Fibroblast of pulmonary artery (primary cell): ENCODE measurements around the gene BCAN.
A peak's percentile ranks its signal among the peaks of the same experiment; 100 is the strongest.

Source experiments
- DNase-seq: peaks from one replicate; pipeline ENCODE4 v3.0.0-alpha.2; 2010; ENCODE audit warnings: low read depth
- H3K4me3 ChIP-seq: replicated peaks from 2 replicates; pipeline ENCODE4 v1.5.1; 2011; ENCODE audit warnings: low read depth, mild to moderate bottlenecking, control low read depth, low read length, moderate library complexity
- TF ChIP-seq, protein P1 (sequence below): IDR thresholded peaks from 2 replicates; pipeline ENCODE4 v1.5.1; 2011; ENCODE audit warnings: mild to moderate bottlenecking, control low read depth, low read length, inconsistent platforms; ENCODE audit errors: missing control alignments

Gene BCAN

GRCh38 chr1:156673387-156674121, 31.6 kb downstream of the BCAN start:
- H3K4me3 ChIP-seq = no peak overlapping the region
- TF ChIP-seq, protein P1, sequence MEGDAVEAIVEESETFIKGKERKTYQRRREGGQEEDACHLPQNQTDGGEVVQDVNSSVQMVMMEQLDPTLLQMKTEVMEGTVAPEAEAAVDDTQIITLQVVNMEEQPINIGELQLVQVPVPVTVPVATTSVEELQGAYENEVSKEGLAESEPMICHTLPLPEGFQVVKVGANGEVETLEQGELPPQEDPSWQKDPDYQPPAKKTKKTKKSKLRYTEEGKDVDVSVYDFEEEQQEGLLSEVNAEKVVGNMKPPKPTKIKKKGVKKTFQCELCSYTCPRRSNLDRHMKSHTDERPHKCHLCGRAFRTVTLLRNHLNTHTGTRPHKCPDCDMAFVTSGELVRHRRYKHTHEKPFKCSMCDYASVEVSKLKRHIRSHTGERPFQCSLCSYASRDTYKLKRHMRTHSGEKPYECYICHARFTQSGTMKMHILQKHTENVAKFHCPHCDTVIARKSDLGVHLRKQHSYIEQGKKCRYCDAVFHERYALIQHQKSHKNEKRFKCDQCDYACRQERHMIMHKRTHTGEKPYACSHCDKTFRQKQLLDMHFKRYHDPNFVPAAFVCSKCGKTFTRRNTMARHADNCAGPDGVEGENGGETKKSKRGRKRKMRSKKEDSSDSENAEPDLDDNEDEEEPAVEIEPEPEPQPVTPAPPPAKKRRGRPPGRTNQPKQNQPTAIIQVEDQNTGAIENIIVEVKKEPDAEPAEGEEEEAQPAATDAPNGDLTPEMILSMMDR = no peak
- no peak for DNase-seq

DNA sequence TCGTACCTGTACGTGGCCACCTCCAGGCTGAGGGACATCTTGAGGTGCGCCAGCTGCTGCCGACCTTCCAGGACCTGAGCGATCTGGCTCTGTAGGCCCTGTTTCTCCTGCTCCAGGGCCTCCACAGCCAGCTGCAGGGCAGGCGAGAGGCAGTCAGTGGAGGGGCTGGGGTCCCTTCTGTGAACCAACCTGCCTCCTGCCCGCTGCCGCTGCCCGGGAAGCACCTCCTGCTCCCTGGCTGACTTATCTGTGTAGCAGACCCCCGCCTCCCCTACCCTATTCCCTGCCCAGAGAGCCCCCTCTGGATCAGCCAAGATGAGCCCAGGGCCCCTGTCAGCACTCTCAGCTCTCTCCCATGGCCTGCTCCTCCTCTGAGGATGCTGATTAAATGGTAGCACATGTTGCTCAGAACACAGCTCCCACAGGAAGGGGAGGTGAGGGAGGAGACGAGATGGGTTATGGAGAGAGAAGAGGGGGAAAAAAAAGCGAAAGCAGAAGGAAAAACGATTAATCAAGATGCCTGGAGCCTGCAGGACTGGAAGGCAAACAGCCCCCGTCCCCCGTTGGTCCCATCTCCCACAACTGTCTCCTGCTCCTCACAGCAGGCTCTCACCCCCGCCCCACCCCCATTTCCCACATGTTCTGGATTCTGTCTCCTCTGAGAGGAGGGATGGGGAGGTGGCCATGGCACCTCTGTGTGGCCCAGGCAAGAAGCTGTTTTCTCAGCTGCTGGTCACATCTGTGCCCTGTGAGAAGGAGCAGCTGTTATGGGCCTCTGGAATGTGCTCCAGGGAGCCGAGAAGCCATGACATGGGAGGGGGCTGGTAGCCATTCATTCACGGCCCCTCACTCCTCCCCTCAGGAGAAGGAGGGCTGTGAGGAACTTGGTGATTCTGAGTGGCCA, 33.5 kb downstream of the BCAN start:
- peak; percentile 49 for DNase-seq
- peak overlapping the region; percentile 40 for H3K4me3 ChIP-seq
- TF ChIP-seq, protein P1 = no peak

DNA sequence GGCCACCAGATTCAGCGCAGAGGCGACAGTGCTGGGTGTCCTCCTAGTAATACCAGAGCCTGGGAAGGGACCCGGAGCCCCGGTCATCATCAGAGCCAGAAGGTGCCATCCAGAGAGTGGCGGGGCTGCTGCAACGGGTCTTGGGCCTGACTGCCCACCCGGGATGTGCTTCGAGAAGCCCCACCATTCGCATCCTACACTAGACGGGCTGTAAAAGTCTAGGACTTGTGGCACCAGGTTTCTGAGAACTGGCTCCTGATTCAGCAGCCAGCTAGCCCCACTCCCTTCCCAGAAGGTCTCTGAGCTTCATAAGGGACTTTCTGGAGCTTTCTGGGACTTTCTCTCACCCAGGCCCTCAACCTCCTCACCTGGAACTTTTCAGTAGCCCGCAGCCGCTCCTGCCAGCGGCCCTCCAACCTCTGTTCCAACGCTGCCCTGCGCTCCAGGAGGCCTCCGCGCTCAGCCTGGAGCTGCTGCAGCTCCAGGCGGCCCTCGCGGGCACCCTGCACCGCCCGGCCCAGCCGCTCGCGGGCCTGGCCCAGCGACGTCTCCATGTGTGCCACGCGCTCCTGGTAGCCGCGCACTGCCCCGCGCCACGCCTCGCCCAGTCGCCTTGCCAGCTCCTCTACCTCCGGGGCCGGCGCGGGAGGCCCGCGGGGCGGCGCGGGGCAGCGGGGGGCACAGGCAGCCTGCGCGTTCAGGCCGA, 34.4 kb downstream of the BCAN start:
- H3K4me3 ChIP-seq = peak overlapping the region; percentile 50
- TF ChIP-seq, protein P1 = no peak
- no peak for DNase-seq

DNA sequence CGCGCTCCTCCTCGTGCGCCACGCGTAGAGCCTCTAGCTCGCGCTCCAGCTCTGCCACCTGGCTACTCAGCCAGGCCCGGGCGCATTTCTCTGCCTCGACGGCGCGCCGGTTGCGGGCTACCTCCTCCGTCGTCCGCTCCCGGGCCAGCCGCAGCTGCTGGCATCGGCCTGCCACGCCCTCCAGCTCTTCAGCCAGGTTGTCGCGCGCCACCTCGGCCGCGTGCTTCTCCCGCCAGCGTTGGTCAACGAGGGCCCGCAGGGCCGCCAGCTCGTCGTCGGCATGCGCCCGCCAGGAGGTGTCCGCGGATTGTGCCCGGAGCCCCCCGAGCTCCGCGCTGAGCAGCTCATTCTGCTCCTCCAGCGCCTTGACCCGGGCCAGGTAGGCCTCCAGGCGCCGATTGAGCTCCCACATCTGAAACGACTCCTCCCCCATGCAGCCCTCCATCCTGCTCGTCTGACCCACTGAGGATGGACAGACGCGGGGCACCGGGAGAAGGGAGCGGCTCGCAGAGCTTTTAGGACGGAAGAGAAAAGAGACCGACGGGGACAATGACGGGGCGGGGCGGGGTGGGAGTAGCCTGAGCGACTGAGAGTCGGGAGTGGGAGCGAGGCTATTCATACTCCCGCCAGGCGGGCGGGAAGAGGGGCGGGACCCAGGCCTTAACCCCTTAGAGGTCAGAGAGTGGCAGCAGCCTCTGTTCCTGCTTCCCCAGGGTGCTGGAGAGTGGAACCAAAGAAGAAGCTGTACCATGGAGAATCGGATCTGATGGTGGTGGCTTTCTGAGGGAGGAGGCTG, 35.1 kb downstream of the BCAN start, which contains the start of gene NES:
TSS of gene NES (minus strand) at position 588 of the 796 bp plus-strand sequence. CDS start at position 445, 143 bp downstream.
- peak within 1 kb of the TSS; percentile 50 for H3K4me3 ChIP-seq
- TF ChIP-seq, protein P1 = no peak
- peak; percentile 69 for DNase-seq

- TF ChIP-seq, protein P1 = peak; percentile 96
- peak overlapping the region; percentile 50 for H3K4me3 ChIP-seq
- DNase-seq = peak; percentile 88
Observed at GRCh38 chr1:156677616-156678596, 36.0 kb downstream of the BCAN start.
